ENCODE results near the gene TBCCD1. TPM values are rescaled to one million over a fixed set of nuclear protein-coding genes. Genes with fewer than 3 reads are reported as not detected.

TBCCD1 gene
- total RNA-seq, 1 experiment from 2014 or later = 19.6 TPM

DNA sequence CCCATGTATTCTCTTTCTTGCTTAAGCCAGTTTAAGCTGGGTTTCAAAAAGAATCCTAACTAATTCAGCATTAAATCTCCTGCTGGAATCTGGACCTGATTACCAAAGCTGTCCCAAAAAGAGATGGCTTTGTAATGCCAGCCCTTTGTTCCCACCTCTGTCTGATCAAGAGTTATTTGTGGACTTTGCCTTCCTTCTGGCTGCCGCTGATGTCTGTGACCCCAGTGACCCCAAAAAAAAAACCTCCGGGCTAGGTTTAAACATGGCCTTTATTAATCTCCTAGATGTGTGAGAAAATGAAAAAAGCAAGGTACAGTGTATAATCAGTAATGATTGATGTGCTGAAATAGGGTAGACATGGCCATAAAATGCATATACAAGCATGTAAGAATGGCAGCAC lies 43.7 kb downstream of the TBCCD1 start:
- no peak for DNase-seq

DNA sequence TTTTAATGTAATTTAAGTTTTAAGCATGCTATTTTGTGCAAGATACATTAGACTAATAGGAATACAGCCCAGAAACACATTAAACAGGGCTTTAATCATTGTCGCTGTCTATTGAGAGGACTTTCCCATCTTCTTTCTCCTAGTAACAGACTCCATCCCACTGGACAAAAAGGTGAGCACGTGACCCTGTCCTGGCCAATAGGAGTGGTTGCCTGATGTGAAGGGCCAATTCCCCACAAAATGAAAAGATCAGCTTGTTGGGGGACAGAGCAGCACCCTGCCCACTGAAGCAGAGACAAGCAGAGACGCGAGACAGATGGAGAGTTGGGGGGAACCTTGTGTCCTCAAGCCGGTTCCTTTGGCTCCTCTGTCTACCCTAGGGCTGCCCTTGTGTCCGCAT lies 44.1 kb downstream of the TBCCD1 start:
- no peak for DNase-seq
- Histone ChIP-seq H3K36me3 (replicated peaks; ENCODE audit: control insufficient read depth, insufficient read depth, low read length) (no peaks in the 10 kb centered on the region), H3K27me3 (ENCODE audit: control insufficient read depth, insufficient read depth, low read length) (no peaks in the 10 kb centered on the region), H3K4me3 (ENCODE audit: insufficient read depth, low read depth, low read length) (no peak overlapping the region)

More for the DNA sequence above, 43.7 kb downstream of the TBCCD1 start:
- H3K36me3 ChIP-seq (replicated peaks; ENCODE audit: control insufficient read depth, insufficient read depth, low read length) = no peaks in the 10 kb centered on the region
- no peaks in the 10 kb centered on the region for H3K27me3 ChIP-seq (ENCODE audit: control insufficient read depth, insufficient read depth, low read length)
- H3K4me3 ChIP-seq (ENCODE audit: insufficient read depth, low read depth, low read length) = no peak overlapping the region

DNA sequence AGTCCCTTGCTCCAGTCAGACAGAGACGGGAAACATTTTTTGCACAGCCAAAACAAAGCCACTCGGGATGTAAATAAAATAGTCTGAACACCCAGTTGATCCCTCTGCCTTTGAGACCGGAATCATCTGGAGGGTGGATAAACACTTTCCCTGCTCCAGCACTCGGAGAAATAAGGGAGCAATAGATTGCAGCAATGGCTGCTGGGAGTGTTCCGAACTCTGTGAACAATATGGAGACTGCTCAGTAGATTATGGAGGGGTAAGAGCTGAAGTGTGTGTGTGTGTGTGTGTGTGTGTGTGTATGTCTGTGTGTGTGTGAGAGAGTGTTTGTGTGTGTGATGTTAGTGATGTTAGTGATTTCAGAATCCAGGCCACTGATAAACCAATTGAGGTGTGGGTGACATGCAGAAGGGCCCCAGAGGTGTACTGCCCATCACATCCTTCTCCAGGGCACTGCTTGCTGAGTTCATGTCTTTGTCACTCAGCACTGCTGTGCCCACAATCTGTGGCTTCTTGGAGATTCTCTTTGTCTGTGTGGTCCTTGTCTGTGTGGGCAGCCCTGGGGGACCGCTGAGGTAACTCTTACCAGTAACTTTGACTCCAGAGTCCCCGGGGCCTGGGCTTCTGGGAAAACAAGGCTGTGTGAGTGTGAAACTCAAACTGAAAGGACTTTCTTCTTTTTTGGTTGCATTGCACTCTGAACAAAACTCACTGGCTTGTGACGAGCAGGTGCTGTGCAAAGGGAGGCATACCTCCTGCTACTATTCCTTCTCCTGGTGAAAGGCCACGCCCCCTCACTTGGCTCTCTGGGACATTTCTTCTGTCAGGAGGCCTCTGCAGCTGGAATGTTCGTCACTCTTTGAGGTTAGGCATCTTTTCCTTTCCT lies 45.9 kb downstream of the TBCCD1 start:
- DNase-seq = no peak
- no peaks in the 10 kb centered on the region for H3K27me3 ChIP-seq (ENCODE audit: control insufficient read depth, insufficient read depth, low read length)
- no peak overlapping the region for H3K4me3 ChIP-seq (ENCODE audit: insufficient read depth, low read depth, low read length)
- H3K36me3 ChIP-seq (replicated peaks; ENCODE audit: control insufficient read depth, insufficient read depth, low read length) = no peaks in the 10 kb centered on the region

DNA sequence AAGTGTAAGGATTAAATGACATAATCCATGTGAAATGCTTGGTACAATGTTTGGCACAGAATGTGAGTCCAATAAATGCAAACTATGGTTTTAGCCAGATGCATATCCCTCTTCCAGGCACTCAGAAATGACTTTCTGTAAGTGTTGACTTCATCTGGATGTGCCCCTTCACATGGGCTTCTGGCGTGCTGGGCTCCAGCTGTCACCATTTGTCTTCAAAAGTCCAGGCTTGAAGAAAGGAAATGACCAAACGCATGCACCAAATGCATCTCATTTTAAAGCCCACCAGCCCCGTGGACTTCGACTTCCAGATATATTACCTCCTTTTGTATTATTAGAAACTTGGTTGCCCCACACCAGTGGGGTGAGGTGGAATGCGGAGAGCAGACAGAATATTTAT lies 46.7 kb downstream of the TBCCD1 start:
- Histone ChIP-seq H3K4me3 (ENCODE audit: insufficient read depth, low read depth, low read length) (no peak overlapping the region), H3K36me3 (replicated peaks; ENCODE audit: control insufficient read depth, insufficient read depth, low read length) (no peaks in the 10 kb centered on the region), H3K27me3 (ENCODE audit: control insufficient read depth, insufficient read depth, low read length) (no peaks in the 10 kb centered on the region)
- no peak for DNase-seq

DNA sequence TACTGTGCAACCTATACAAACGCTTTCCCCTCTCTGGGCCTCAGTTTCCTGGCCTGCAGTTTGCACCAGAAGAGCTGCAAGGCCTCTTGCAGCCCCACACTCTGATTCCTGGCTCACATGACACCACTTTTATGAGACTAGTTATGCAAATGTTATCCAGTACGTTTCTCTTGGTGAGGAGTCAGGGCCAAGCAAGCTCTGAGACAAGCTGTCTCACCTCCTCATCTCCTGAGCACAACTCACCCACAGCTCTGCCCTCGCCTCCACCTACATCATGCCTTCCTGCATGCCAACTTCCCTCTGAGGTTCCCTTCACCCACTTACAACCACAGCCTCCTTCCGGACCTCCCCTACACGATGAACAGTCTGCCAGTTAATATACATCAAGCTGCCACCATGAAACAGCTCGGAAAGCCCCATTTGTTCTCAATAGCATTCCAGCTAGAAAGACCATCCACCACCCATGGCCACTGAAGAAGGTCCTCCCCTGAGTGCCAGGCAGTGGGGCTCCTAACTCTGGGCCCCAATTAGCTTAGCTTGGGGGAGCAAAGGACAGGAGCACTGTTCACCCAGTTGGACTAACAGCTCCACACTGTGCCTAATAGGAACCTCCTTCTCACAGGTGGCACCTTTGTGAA lies 48.0 kb downstream of the TBCCD1 start:
- no peak for DNase-seq
- Histone ChIP-seq H3K4me3 (ENCODE audit: insufficient read depth, low read depth, low read length) (no peak overlapping the region), H3K36me3 (replicated peaks; ENCODE audit: control insufficient read depth, insufficient read depth, low read length) (no peaks in the 10 kb centered on the region), H3K27me3 (ENCODE audit: control insufficient read depth, insufficient read depth, low read length) (no peaks in the 10 kb centered on the region)

DNA sequence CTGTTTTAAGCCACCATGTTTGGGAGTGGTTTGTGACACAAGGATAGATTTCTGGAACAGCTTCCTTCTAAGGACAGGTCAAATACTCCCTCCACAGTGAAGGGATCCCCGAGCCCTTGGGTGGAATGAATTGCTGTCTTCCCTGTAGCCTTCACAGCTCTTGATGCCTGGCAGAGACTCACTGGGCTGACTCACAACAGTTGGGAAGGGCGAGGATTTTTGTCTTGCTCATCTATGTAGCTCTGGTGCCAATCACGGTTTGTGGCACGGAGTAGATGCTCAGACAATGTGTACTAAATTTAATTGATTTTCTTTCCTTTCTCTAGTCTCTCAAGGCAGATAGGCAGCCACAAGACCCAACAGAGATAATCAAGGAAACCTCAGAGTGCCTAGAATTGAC lies 49.9 kb downstream of the TBCCD1 start:
- no peak overlapping the region for H3K4me3 ChIP-seq (ENCODE audit: insufficient read depth, low read depth, low read length)
- no peaks in the 10 kb centered on the region for H3K27me3 ChIP-seq (ENCODE audit: control insufficient read depth, insufficient read depth, low read length)
- H3K36me3 ChIP-seq (replicated peaks; ENCODE audit: control insufficient read depth, insufficient read depth, low read length) = no peaks in the 10 kb centered on the region
- DNase-seq = no peak

DNA sequence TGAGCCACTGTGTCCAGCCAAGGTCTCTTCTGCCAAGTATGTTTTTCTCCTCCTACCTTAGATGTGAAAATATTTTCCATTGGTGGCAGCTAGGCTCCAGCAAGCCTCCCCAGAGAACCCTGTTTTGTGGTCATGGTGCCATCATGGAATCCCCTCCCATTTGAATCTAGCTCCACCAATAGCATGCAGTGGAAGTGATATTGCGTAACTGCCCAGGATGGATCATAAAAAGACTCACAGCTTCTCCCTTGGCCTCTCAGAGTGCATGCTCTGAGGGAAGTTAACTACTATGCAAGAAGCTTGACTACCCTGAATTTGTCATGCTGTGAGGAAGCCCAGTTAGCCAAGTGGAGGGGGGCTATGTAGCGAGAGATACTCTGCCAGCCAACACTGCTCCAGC lies 50.5 kb downstream of the TBCCD1 start:
- no peaks in the 10 kb centered on the region for H3K36me3 ChIP-seq (replicated peaks; ENCODE audit: control insufficient read depth, insufficient read depth, low read length)
- H3K27me3 ChIP-seq (ENCODE audit: control insufficient read depth, insufficient read depth, low read length) = no peaks in the 10 kb centered on the region; the same call in 1 of the 2 replicates
- DNase-seq = no peak
- H3K4me3 ChIP-seq (ENCODE audit: insufficient read depth, low read depth, low read length) = no peak overlapping the region

DNA sequence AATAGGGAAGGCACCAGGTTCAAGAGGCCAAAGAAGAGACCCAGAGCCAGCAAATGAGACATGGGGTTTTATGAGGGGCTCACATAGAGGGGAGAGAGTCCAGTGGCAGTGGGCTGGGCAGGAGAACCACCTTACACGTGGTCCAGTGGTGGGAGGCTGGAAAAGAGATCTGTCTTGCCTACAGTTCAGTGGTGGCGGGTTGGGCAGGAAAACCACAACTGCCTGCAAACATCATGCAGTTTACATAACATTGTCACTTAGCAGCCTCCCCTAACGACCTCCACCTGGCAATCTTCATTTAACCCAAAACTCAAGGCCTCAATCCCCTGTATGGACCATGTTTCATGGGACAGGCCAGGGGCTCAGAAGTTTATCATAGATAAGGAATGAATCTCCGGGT lies 52.0 kb downstream of the TBCCD1 start:
- Histone ChIP-seq H3K27me3 (ENCODE audit: control insufficient read depth, insufficient read depth, low read length) (no peaks in the 10 kb centered on the region; the same call in 1 of the 2 replicates), H3K36me3 (replicated peaks; ENCODE audit: control insufficient read depth, insufficient read depth, low read length) (no peaks in the 10 kb centered on the region), H3K4me3 (ENCODE audit: insufficient read depth, low read depth, low read length) (no peak overlapping the region)
- DNase-seq = no peak

DNA sequence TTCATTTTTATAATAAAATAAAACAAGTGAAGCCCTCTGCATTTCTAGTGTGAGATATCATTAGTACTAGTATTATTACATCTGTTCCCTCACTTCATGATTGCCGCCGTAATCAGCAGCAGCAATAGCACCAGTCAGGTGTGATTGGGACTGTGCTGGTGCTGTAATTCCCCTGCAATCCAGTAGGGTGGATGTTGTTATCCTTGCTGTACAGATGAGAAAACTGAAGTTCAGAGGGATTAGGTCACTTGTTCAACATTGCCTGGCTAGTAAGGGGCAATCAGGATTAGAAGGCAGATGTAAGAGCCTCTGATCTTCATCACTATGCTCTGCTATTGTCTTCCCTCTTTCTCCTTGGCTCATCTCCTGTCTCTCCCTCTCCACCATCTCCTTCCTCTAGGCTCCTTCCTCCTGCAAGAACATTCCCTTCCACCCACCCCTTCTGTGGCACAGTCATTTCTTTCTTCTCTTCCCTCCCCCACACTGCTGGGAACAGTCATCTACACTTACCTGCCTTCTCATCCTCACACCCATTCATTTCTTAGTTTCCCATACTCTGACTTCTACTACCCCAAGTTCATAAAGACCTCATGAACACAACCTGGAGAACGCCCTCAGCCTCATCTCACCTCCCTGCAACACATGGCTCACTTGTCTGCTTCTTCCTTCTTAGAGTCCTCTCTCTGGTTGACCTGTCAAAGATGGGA lies 52.7 kb downstream of the TBCCD1 start:
- H3K4me3 ChIP-seq (ENCODE audit: insufficient read depth, low read depth, low read length) = no peak overlapping the region
- peak; percentile 39 for DNase-seq

DNA sequence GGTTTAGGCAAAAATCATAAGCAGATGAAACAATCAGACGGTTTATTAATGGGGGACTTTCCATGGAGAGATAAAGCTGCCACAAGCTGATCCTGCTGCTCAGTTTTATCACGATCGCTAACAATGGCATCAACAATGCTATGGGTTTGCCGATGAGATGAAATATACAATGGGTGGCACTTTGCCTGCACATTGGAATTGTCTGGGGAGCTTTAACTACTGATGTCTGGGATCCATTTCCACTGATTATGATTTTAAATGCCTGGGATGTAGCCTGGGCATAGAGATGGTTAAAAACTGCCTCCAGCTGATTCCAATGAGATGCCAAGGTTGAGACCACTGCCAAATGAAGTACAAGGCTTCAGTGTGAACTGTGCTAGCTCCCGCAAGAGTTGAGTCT lies 53.8 kb downstream of the TBCCD1 start:
- H3K27me3 ChIP-seq (ENCODE audit: control insufficient read depth, insufficient read depth, low read length) = no peaks in the 10 kb centered on the region; the same call in 1 of the 2 replicates
- no peak for DNase-seq

More for the DNA sequence above, 52.7 kb downstream of the TBCCD1 start:
- Histone ChIP-seq H3K36me3 (replicated peaks; ENCODE audit: control insufficient read depth, insufficient read depth, low read length) (no peaks in the 10 kb centered on the region), H3K27me3 (ENCODE audit: control insufficient read depth, insufficient read depth, low read length) (no peaks in the 10 kb centered on the region; the same call in 1 of the 2 replicates)

DNA sequence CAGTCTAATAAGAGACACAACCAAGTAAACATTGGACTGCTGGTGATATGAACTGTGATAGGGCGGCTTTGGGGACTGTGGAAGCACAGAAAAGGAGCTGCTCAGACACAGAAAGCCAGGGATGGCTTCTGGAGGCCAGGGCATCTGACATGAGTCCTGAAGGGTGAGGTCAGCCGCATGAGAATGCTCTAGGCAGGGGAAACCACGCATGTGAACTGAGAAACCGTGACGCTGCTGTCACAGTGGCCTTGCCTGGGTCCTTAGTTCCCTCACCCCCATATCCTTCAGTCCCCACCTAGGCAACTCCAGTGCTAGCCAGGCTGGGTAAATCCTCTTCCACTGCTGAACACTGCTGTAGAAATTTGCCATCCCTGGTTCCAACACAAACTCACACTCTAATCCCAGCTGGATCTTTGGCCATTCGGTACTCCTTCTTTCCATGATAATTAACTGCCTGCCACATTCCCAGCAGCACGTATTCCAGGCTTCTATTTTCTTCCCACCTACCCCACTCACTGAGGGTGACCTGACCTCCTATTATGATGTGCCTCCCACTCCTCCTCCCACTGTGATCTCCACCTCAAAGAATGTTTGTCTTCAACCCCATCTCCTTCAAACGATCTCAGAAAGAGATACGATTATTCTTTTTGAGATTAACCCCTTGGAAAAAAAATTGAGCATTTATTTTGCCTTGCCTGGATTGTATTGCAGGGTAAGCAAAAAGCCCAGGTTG lies 54.4 kb downstream of the TBCCD1 start:
- Histone ChIP-seq H3K36me3 (replicated peaks; ENCODE audit: control insufficient read depth, insufficient read depth, low read length) (no peaks in the 10 kb centered on the region), H3K27me3 (ENCODE audit: control insufficient read depth, insufficient read depth, low read length) (no peaks in the 10 kb centered on the region; the same call in 1 of the 2 replicates), H3K4me3 (ENCODE audit: insufficient read depth, low read depth, low read length) (no peak overlapping the region)
- no peak for DNase-seq

More for the DNA sequence above, 53.8 kb downstream of the TBCCD1 start:
- Histone ChIP-seq H3K36me3 (replicated peaks; ENCODE audit: control insufficient read depth, insufficient read depth, low read length) (no peaks in the 10 kb centered on the region), H3K4me3 (ENCODE audit: insufficient read depth, low read depth, low read length) (no peak overlapping the region)

DNA sequence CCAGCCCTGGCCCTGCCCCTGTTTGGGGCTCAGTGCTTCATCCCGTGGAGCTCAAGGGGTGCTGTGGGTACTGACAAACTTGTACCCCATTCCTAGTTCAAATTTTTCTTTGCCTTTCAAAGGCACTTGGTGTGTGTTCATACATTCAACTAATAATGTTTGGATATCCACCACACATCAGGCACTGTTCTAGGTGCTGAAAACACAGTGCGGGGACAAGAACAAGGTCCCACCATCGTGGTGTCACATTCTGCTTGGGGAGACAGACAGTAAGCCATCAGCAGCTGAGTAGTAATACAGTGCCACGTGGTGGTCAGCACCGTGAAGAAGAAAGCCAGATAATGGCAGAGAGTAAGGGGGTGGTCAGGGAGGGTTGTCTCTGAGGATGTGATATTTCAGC lies 55.4 kb downstream of the TBCCD1 start:
- Histone ChIP-seq H3K27me3 (ENCODE audit: control insufficient read depth, insufficient read depth, low read length) (no peaks in the 10 kb centered on the region; the same call in 1 of the 2 replicates), H3K4me3 (ENCODE audit: insufficient read depth, low read depth, low read length) (no peak overlapping the region), H3K36me3 (replicated peaks; ENCODE audit: control insufficient read depth, insufficient read depth, low read length) (no peaks in the 10 kb centered on the region)
- no peak for DNase-seq

DNA sequence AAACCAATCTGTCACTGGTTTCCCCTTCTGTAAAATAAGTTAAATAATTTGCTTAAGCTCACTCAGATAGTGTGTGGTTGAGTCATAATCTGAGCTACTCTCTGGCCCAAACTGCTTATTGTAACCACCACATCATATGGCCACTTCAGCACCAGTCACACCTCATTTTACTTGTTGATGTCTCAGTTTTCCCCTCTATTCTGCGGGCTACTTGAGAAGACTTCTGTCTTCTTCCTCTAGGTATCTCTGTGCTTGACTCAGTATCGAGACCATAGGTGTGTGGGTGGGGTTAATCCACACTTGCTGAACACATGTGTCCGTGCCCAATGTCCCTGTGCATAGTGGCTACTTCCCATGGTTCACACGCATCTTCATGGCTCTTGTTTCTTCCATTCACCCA lies 55.9 kb downstream of the TBCCD1 start:
- no peak overlapping the region for H3K4me3 ChIP-seq (ENCODE audit: insufficient read depth, low read depth, low read length)
- H3K27me3 ChIP-seq (ENCODE audit: control insufficient read depth, insufficient read depth, low read length) = no peaks in the 10 kb centered on the region; the same call in 1 of the 2 replicates
- no peaks in the 10 kb centered on the region for H3K36me3 ChIP-seq (replicated peaks; ENCODE audit: control insufficient read depth, insufficient read depth, low read length)
- no peak for DNase-seq
